ENCODE measurements around the gene POSTN.
"Not testable (repeated sequence)": the region's sequence is repeated elsewhere in the genome, so short reads cannot be mapped to it uniquely, and the experiment has no call there.

POSTN gene

DNA sequence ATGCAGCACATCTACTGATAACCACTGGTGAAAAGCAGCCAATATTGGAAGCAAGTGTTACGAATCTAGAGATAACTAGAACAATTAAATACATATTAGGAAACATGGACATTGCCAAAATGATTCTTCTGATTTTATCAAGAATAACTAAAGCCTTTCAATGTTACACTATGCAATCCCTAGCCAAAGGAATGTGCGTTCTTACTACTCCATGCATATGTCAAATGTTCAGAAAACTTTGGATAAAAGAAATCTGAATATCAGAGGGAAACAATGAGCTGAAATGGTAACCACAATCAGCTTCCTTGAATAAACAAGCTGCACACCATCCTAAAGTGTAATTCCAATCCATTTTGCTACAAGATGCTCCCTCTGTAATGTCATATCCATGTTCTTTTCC is 951 bp upstream of the POSTN start:
- TF ChIP-seq CTCF (IDR thresholded peaks at IDR 0.05; ENCODE audit: low read depth, low read length), result no peak
- DNase-seq (ENCODE audit: low read depth, low spot score), result no peak
- in situ Hi-C loops (cut with HindIII; ENCODE audit: low sequenced_read_pairs), result no loop called here
- no peak overlapping the region for H3K4me3 ChIP-seq (ENCODE audit: low read depth, low read length)

DNA sequence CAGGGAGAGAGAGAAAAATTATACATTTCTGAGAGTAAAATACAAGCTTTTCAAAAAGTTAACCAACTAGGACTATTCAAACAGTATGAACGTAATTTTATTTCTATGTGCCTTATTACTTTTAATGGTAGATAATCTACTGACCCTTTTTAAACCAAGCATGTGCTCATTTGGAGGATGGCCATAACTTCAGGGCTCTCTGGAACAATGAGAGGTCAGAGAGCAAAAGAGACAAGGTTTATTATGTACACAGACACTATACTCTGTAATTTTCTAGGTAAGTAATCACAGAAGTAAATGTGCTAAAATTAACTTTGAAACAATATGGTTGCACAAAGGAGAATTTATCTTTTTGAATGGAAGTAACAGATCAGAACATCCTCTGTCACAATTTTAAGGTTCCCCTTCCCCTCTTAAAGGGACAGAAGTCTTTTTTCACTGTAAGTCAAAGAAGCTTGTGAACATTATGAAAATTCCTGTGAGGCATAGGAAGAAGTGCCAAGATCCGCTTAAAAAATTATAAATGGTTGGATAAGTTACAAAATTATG is 1.0 kb downstream of the POSTN start:
- peak overlapping the region; percentile 39 for H3K4me3 ChIP-seq (ENCODE audit: low read depth, low read length)
- TF ChIP-seq CTCF (IDR thresholded peaks at IDR 0.05; ENCODE audit: low read depth, low read length), result no peak
- in situ Hi-C loops (cut with HindIII; ENCODE audit: low sequenced_read_pairs), result no loop called here
- no peak for DNase-seq (ENCODE audit: low read depth, low spot score)

DNA sequence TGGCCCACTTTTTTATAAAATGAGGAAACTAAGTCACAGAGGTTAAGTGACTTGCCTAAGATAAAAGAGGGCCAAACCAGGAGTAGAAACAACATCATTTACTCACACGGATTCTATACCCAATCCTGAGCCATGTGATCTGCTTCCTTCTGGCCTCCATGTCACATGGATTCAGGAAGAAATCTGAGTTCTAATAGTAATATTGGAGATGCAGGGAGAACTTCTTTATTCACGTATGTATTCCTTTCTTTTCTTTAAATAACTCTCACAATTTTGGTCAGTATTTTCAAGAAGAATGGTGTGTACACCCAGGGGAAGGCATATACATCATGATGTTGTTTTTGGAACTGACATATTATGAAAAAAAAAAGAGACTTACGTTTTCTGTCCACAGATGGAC is 1.8 kb downstream of the POSTN start:
- TF ChIP-seq CTCF (IDR thresholded peaks at IDR 0.05; ENCODE audit: low read depth, low read length), result no peak
- in situ Hi-C loops (cut with HindIII; ENCODE audit: low sequenced_read_pairs), result no loop called here
- H3K4me3 ChIP-seq (ENCODE audit: low read depth, low read length), result peak overlapping the region; percentile 39
- no peak for DNase-seq (ENCODE audit: low read depth, low spot score)

GRCh38 chr13:37595162-37595561 is 3.4 kb downstream of the POSTN start:
- TF ChIP-seq CTCF (IDR thresholded peaks at IDR 0.05; ENCODE audit: low read depth, low read length), result no peak
- DNase-seq (ENCODE audit: low read depth, low spot score), result peak; percentile 50
- no peak overlapping the region for H3K4me3 ChIP-seq (ENCODE audit: low read depth, low read length)
- in situ Hi-C loops (cut with HindIII; ENCODE audit: low sequenced_read_pairs), result no loop called here

DNA sequence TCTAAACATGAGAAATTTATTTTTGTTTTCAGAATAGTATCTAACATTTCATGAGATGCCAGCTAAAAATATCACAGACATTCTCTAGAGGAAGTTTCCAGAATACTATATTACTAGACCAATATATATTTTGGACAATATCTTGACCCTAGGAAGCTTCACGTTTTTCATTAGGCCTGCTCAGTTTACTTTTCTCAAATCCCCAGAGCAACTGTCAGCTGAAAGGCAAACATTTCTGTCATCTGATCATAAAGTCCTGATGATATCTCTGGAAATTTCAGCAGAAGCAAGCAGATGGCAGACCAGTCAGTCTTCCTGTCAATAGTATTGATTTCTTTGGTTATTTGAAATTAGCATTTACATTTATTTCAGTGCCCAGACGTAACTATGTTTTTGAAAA is 4.0 kb downstream of the POSTN start:
- DNase-seq (ENCODE audit: low read depth, low spot score), result no peak
- in situ Hi-C loops (cut with HindIII; ENCODE audit: low sequenced_read_pairs), result no loop called here
- H3K4me3 ChIP-seq (ENCODE audit: low read depth, low read length), result no peak overlapping the region
- TF ChIP-seq CTCF (IDR thresholded peaks at IDR 0.05; ENCODE audit: low read depth, low read length), result no peak

GRCh38 chr13:37589381-37589780 is 9.2 kb downstream of the POSTN start:
- H3K4me3 ChIP-seq (ENCODE audit: low read depth, low read length); in situ Hi-C loops (cut with HindIII; ENCODE audit: low sequenced_read_pairs); DNase-seq (ENCODE audit: low read depth, low spot score): not testable (repeated sequence)

DNA sequence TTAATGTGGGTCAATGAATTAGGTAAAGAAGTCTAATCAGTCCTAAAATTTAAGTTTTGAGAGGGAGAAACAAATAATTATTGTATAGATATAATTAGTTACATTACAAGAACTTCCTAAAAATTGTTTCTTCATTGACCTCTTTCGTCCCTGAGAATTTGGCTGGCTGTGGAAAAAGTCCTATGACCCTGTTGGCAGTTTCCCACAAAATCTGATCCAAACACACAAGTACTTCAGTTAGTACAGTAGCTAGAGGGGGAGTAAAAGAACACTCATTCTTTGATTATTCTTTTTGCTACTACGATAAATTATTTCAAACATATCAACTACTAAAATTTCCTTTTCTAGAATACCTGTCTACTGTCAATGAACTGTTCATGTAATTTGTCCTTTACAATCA is 11.3 kb downstream of the POSTN start:
- H3K4me3 ChIP-seq (ENCODE audit: low read depth, low read length), result no peak overlapping the region
- no peak for TF ChIP-seq CTCF (IDR thresholded peaks at IDR 0.05; ENCODE audit: low read depth, low read length)
- no peak for DNase-seq (ENCODE audit: low read depth, low spot score)
- in situ Hi-C loops (cut with HindIII; ENCODE audit: low sequenced_read_pairs), result no loop called here

Measured in astrocyte of the spinal cord (primary cell).